Activated CD8-positive, alpha-beta memory T cell treated with anti-CD3 and anti-CD28 coated beads for 24 hours (primary cell): Measurements from ENCODE around the gene MTMR8.

Source experiments
- DNase-seq: peaks from one replicate; pipeline ENCODE4 v3.0.0-alpha.2; 2020

Gene MTMR8

DNA sequence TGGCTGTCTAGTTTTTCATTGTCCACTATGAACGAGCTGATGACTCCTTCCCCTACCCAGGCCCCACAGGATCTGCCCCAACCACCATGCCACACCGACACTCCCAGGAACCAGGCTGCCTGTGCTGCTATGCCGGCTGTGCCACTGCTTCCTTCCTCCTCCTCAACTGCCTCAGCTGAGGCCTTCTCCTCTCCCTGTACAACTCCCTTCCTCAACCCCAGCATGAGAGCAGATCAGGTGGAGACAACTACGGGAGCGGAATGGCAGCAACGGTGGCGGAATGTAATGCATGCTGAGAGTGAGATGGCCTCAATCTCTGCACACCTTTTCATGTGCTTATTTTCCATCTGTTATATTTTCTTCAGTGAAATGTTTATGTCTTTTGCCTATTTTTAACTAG, 88.5 kb downstream of the MTMR8 start:
- no peak for DNase-seq

DNA sequence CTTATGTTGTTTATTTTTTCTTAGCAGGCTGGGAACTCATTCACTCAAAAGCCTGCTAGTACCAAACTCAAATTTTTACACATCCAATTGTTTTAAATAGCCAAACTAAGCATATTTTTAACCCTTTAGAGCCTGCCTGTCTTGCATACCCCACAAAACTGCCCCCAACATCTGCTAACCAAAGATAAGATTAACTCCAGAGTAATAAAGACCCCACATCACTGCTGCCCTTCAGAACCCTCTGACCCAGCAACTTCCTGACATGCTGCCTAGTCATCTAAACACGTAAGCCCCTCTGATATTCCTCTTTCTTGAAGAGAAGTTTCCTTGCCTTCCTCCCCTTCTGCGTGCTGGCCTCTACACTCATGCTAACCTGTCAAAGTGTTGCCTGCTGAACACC, 104.1 kb downstream of the MTMR8 start:
- DNase-seq = no peak

DNA sequence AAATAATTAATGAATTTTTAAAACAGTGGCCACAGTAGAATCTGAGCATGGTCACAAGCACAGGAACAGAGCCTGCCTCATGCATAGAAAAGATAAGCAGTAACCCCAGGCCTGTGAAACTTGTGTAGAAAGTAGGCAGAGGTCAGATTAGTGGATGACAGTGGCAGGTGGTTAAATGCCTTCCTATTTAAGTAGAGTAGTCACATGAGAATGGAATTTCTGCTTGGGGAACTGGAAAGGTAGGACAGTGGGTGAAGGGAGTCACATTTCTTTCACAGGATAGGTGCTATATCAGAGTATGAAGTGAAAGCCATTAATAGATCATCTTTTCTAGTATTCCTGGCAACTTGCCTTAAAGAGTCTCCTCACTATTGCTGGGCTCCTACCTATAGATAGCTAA, 130.0 kb downstream of the MTMR8 start:
- DNase-seq = no peak

DNA sequence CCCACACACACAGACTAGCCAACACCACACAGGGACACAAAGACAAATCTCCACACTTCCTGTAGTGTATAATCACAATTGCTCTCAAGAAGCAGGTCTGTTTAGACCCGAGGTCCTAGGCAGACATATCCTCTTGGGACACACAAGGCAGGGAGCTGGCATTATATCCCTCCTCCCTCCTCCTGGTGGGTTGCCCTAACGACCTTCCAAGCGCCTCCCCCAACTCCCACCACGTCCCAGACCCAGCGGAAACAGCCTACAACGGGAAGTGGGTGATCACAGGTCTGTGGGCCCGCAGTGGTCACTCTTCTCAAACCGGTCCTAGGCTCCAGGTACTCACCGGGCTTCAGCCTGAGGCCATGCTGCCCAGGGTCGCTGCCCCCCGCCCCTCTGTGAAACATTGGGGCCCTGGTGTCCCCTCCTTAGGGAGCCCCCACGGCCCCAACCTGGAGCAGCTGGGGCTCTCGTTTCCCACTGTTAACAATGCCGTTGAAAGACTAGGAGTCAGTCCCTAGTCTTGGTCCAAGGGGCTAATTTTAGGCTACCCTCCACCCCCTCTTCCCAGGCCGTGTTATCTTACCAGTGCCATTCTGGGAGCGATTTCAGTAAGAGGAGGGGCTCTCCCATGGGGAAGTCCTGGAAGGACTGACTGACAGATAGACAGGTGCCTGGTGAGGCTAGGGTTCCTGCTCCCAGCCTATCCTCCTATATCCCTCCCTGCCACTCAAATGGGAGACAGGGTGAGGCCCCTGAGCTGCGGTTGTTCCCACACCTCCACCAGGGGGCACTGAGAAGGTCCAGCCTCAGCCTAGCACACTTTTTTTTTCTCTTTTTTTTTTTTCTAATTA, 164.9 kb downstream of the MTMR8 start, which contains the start of gene ASB12:
Gene ASB12 (minus strand): TSS at position 485 of the 848 bp plus-strand sequence. CDS start 4,957 bp downstream, outside the sequence.
- no peak for DNase-seq

DNA sequence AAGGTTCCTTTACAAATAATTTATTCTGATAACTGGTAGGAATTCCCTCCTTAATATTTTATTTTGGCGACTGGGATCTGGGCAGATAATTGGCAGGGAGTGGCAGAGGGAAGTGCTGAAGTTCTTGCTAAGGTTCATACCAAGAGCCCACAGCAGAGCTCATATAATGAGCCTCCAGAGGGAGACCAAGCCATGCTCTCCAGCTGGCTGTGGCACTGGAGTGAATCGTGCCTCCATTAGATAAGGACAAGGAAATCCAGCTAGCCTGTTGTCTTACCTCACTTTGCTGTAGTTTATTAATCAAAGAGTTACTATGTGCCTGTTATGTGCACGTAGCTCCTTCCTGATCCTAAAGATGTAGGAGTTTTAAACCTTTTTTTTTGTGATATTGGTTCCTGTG, 166.1 kb downstream of the MTMR8 start:
- no peak for DNase-seq
